PC-9 (cell line): Measurements from ENCODE around the gene NFIX.

Experiments
- EZH2 ChIP-seq: fragments of 200-600 bp; sonication (generic); IDR thresholded peaks from 2 replicates; pipeline ENCODE4 v1.8.0; 2017; ENCODE audit warnings: antibody characterized with exemption, low read depth
- TF ChIP-seq, protein P1 (sequence below): fragments of 200-600 bp; sonication (generic); conservative IDR thresholded peaks from 2 replicates; pipeline ENCODE4 v1.6.1; 2017; ENCODE audit warnings: mixed run types, antibody characterized with exemption, mild to moderate bottlenecking, moderate library complexity

DNA sequence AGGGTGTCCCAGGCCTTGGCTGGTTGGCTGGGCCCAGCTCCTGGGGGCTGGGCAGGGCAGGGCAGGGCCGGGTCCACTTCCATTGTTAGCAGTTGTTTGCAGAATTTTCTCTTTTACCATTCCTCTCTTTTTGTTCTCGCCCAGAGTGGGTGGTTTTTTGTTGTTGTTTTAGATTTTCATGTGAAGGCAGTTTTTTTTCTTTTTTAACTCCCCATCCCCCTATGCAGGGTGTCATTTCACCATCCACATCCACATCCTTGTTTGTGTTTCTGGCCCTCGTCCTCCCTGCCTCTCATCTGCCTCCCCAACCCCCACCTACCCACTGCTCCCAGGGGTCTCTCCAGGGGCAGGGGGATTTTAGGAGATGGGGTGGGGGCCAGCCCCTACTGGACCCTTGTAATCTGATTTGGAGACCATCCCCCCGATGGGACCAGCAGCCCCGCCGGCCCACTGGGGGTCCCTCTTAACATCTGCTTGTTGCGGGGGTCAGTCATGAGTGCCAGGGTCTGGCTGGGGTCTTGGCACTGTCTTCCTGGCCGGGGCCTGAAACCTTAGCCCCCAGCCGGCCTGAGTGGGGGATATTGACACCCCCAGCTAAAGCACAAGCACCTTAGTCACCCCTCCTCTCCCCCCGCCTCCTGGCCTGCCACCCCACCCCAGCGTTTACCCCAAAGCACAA, 144.5 kb downstream of the NFIX start:
- TF ChIP-seq, protein P1, sequence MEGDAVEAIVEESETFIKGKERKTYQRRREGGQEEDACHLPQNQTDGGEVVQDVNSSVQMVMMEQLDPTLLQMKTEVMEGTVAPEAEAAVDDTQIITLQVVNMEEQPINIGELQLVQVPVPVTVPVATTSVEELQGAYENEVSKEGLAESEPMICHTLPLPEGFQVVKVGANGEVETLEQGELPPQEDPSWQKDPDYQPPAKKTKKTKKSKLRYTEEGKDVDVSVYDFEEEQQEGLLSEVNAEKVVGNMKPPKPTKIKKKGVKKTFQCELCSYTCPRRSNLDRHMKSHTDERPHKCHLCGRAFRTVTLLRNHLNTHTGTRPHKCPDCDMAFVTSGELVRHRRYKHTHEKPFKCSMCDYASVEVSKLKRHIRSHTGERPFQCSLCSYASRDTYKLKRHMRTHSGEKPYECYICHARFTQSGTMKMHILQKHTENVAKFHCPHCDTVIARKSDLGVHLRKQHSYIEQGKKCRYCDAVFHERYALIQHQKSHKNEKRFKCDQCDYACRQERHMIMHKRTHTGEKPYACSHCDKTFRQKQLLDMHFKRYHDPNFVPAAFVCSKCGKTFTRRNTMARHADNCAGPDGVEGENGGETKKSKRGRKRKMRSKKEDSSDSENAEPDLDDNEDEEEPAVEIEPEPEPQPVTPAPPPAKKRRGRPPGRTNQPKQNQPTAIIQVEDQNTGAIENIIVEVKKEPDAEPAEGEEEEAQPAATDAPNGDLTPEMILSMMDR = no peak
- TF ChIP-seq EZH2 = no peak
